ENCODE results near the gene PKNOX2.

Gene PKNOX2

DNA sequence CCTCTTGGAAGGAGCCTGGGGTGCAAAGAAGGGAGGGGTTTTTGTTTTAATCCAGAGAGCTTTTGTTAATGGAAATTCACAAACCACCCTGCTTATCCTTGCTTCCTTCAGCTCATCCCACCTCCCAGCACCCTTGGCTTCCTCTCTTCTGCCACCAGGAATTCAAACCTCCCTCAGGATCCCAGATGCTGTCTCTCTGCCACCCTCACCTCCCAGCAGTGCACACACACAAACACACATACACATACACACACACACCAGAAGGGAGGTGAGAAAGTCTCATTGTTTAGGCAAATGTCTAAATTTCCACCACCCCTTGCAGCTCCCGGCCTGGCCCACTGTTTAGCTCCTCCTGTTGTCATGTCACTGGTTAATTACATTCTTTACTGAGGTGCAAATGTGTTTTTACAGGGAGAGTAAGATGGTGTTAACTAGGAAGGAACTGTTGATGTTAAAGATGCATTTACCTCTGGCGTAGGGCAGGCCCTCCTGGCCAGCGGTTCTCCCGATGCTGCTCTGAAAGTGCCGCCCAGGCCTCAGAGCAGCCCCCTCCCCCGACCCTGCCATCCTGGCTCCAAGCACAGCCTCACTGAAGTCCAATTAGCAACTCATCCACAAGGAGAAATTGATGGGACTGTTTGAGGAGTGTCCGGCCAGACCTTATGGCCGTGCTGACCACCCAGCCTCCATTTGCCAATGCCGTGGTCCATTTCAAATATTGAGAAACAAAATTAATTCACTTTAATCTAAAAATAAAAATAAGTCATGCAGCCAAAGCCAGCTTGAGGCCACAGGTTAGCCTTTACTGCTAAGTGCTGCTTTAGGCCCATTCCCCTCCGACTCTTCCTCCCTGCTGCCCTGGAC is 166.1 kb downstream of the PKNOX2 start:
- in situ Hi-C loops (cut with HindIII; ENCODE audit: low sequenced_read_pairs), result no loop called here

DNA sequence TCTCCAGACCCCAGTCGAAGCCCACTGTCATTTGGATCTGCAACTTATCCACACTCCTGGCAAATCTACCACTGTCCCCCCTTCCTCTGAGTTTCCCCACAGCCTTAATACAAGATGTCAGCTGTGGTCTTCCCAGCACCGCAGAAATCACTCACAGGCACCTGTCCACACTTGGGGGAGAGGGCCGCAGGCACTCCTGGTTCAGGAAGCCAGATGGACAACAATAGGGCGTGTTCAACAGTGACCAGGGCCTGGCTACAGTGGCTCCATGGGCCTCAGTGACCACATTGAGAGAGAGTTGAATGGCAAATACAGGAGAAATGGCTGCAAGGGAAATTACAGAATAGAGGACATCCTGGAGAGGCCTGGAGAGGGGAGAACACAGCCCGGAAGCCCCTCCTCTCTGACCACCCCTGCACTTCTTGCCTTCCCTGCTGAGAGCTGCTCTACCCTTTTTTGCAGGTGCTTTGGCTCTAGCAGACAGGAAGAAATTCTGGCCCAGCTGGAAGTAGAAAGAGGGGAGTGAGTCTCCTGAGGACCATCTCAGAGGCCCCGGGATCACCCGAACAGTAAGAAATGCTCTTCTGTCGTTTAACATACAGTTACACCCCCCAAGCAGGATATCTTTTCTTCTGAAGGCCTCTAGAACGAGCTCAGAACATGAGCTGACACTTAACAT is 166.9 kb downstream of the PKNOX2 start:
- in situ Hi-C loops (cut with HindIII; ENCODE audit: low sequenced_read_pairs), result no loop called here

DNA sequence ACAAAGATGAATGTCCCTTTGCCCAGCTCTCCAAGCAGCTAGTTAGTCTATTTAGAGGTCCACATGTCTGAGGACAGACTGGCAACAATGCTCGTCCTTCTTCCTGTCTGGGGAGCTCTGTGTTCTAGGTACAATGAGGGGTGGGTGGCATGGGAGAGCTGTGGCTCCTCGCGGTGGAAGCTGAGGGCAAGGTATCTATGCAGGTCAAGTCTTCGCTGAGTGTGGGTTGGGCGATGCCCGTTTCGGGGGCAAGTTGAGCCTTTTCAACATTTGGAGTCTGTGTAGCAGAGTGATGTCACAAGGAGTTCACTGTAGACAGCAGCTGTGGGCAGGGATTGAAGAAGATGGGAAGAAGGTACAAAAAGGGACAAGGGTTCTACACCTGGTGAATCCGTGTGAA is 168.3 kb downstream of the PKNOX2 start:
- in situ Hi-C loops (cut with HindIII; ENCODE audit: low sequenced_read_pairs), result no loop called here

DNA sequence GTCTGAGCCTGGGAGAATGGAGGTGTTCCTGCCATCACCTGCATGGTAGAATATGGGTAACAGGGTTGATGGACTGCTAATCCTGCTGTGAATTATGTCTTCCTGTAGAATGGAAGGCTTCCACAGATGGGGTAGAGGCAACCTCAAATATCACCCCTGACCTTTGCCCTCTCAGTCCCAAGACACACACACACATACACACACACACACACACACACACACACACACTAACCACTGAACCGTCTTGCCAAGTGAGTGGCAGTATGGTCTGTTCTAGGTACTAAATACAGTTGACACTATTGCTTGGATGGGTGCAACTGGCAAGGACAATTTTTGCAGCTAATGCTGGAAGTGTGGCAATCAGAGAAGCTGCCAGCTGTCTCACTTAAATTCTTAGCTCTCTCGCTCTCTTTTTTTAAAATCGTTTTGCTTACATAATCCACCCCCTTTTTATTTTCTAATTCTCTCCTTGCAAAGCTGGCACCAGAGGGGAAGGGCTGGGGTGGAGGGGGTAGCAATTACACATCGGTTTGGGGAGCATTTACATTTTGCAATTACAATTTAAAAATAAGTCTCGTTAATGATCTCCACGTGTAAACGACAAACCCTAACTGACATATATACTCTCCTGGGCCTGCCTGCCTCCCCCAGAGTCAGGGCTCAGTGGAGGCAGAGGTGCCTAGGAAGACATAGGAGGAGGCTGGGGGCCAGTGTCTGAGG is 169.0 kb downstream of the PKNOX2 start:
- in situ Hi-C loops (cut with HindIII; ENCODE audit: low sequenced_read_pairs), result no loop called here

DNA sequence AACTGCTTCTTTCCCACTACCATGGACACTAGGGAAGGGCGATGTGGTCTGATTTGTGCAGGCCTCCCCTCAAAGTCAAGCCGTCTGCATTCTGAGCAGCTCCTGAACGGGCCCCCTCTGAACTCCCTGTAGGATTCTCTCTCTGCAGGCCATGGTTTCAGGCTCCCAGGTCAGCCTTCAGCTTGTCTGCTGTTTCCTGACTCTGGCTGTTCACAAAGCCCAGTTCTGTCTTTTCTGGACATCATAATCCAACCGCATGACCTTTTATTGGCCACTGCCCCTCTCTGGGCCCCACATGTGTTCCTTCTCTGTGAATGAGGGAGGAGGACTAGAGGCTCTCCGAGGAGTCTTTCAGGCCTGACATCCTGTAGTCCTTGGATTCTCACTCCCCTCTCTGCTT is 170.6 kb downstream of the PKNOX2 start:
- in situ Hi-C loops (cut with HindIII; ENCODE audit: low sequenced_read_pairs), result no loop called here

DNA sequence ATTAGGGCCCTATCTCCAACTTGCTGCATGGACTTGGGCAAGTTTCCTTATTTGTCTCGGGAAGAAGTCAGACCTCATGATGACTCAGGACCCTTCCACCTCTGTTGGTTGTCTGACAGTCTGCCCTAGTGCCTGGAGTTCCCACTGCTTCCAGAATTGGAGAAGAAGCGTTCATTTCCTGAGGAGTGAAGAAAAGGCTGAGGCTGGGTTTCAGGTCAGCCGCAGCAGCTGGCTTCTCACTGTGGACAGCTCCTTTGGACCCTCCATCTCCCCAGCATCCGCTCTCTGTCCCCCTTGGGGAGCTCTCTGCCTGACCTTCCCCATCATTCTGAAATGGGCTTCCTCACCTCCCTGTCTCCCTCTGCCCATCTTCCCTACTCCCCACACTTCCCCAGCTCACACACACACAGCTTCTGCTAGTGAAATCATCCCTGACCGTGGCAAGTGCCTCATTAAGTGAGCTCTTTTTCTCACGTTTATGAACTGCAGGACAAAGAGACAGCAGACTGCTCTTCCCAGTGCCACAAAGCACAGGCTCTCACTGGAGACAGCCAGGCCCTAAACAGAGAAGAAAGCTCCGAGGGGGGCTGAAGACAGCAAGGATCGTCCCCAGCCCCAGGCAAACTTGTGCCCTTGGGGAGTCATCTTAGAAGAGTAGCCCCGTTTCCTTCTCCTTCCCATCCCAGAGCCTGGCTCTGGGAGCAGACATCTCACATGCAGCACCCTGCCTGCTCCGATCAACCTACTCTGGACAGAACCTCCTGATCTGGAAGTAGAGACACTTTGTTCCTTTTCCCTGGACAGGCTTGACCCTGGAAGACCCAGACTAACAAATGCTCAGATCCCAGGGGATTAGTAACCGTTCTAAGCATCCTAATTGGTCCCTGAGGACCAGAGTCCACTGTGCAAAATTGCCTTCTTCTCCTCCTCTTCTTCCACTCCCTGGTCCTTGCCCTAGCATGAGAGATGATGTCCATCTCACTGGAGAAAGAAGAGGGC is 173.6 kb downstream of the PKNOX2 start:
- in situ Hi-C loops (cut with HindIII; ENCODE audit: low sequenced_read_pairs), result no loop called here

DNA sequence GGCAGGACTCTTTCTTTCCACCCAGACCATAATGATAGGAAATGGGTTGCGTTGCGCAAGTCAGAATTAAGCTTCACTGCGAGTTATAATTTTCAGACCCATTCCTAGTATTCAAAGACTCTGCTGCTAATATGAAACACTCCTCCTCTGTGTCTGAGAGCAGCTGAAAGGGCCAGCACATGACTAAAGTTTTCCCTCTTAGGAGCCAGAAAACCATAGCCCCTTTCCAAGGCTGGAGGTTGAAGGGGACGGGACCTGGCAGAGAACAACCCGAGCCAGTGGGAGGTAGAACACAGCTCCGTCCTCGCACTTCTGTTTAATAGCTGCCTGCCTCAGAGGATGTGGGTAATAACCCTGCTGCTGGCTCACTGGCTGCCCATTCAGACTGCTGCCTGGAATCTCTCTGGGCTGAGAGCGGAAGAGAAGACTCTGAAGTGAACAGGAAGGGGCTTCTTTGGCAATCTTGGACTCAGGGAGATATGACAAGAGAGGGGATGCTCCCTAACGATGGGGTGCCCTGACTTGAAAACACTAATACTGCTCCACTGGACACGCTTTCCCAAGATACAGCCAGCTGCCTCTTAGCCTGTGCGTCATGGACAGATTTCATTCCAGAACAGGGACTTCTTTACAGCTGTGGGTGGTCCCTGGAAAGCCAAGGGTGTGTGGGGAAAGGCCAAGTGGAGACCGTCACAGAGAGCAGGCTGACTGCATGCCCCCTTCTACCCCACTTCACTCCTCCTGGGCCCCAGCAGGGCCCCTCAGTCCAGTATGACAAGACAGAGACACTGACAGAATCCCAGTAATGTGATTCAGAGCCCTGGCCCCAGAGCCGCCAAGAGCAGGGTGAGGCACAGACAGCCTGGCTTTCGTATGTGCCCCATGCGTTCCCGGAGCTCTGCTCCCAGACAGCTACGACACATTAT is 174.6 kb downstream of the PKNOX2 start:
- in situ Hi-C loops (cut with HindIII; ENCODE audit: low sequenced_read_pairs), result no loop called here

DNA sequence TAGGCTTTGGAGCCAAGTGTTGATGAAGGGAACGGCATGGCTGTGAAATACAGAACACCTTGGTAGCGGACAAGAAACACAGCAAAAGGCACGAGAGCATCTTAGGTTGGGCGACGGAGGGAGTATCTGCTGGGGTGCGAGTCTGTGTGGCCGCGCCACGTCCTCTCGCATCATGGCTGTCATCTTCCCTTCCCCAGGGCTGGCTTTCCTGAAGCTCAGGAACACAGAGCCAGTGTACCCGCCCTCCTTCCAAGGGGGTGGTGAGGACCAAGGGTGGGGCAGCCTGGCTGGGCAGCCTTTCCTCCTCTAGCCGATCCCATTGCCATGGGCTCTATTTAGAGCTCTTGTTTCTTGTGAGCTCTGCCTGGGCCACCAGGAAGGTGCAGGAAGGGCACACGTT is 177.1 kb downstream of the PKNOX2 start:
- in situ Hi-C loops (cut with HindIII; ENCODE audit: low sequenced_read_pairs), result no loop called here

DNA sequence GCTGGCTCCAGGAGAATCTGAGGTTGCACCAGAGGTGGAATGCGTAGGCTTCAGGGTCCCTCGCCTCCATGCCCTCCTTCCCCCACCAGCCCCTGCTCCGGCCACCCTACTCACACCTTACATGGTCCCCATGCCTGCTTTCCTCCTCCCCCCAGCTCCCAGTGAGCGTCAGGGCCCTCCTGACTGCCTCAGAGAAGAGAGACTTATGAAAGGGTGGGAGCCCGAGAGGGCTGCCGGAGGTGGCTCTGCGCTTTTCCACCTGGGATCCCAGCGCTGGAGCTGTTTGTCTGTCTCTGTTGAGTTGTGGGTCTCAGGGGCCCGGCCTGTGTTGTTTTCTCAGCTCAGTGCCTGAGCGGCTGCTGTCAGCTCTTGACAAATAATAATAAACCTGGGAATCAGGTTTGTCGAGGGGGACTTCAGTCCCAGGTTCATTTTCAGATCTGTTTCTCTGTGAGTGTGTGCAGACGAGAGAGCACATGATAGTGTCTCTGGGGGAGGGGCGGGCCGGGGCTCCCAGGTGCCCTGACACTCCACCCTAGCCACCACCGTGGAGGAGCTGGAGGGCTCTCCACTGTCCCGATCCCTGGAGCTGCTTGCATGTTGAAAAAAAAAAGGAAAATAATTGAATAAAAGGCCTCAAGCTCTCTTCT is 177.9 kb downstream of the PKNOX2 start:
- in situ Hi-C loops (cut with HindIII; ENCODE audit: low sequenced_read_pairs), result no loop called here

DNA sequence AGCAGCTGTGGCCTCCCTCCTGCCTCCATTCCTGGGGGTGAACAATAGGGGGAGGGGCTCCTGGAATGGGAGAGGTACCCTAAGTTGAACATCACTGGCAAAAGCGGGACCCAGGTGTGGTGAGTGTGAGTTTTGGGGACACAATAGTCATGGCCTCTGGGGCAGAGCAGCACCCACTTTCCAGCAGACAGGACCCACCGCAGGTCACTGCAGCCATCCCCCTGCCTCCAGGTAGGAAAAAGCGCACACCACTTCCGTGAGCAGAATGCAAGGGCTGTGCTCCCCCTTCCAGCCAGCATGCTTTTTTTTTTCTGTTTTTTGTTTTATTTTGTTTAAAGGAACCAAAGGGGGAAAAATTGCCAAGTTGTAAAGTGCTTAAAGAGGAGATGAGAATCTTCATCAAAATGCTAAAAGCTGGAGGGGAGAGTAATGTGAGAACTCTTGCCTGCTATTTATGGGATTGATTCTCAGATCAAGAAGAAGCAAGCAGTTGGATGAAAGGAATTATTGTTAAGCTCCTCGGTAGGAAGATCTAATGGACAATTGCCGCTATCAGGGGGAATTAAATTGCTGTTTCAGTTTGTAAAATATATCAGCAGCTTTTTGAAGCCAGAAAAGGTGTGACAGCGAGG is 178.7 kb downstream of the PKNOX2 start:
- in situ Hi-C loops (cut with HindIII; ENCODE audit: low sequenced_read_pairs), result no loop called here

DNA sequence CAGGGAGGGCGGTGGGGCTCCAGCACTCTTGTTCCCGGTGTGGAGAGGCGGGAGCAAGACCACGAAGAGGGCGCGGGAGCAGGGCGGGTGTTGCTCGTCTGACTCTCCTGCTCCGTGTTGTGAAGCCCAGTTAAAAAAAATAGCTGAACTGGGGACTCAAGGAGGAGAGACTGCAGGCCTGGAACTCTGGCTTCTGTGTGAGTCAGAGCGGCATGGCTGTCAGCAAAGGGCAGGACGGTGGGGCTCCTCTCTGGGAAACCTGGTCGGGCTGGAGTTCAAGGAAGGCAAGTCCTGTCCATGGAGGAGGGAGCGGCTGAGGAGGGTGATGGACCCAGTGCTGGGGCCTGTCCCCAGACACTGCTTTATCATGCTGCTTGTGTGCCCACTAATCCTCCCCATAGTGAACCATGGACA is 179.2 kb downstream of the PKNOX2 start:
- in situ Hi-C loops (cut with HindIII; ENCODE audit: low sequenced_read_pairs), result no loop called here

DNA sequence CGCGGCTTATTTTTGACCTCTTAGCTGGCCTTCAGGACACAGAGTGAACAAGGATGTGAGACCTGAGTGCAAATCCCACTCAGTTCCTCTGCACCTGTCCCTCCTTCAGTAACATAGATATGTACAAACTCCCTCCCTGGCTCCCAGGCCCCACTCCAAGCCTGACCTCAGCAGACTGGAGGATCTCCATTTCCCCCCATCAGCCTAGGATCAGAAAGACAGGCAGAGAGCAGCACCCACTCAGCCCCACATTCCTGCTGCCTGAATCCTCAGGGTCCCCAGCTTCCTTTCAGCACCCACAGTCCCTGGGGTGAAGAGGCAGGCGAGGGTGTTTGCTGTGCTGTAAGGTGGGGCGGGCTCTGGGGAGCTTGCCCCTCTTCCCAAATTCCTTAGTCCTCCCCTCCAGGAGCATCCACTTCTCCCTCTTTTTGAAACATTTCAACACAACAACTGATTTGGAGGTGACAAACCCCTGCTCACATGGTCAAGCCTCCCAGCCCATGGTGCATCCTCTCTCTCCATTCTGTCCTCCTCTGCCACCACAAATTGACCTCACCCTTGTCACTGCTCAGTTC is 180.4 kb downstream of the PKNOX2 start:
- in situ Hi-C loops (cut with HindIII; ENCODE audit: low sequenced_read_pairs), result no loop called here

DNA sequence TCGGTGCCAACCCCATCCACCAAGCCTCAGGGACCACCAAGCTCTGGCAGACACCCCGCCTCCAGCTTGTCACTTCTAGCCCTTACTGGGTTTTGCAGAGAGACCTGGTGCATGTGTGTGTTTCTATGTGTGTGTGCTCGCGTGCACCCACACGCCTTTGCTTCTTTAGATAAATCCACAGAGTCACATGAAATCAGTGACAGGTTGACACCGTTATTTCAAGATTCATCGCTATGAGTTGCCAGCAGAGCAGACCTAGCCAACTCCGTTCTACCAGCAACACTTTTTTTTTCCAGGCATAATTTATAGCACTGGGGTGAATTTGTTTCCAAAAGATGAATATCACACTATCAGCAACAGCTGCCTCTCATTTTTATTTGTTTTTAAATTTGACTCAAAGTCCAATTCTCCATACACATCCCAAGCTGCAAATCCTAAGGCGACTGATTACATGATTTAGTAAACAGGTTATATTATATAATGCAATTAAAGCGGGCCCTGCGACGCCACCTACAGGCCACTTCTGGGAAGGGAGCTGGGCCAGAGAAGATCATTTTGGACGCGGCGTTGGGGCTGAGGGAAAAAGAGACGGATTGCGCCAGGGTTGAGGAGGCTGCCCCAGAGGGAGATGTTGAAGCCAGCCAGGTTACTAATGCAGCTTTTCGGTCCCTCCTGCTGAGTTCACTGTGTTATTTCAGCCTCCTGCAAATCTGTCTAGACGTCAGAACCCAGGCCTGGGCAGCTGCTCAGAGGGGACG is 181.0 kb downstream of the PKNOX2 start:
- in situ Hi-C loops (cut with HindIII; ENCODE audit: low sequenced_read_pairs), result no loop called here

DNA sequence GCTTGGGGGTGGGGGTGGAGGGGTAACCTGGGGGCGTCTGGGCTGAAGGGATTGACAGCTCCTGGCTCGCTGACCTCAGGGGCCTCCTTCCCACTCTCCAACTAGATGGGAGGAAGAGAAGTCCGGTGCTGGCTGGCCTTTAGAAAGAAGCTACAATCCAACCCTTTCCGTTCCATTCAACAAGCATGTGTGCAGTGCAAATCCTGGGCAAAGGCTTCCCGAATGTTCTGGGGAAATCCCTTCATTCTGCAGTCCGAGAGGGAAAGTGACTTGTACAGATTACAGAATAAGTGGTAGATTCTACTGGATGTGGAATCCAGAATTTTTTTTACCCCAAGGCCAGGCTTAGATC is 181.6 kb downstream of the PKNOX2 start:
- in situ Hi-C loops (cut with HindIII; ENCODE audit: low sequenced_read_pairs), result no loop called here

DNA sequence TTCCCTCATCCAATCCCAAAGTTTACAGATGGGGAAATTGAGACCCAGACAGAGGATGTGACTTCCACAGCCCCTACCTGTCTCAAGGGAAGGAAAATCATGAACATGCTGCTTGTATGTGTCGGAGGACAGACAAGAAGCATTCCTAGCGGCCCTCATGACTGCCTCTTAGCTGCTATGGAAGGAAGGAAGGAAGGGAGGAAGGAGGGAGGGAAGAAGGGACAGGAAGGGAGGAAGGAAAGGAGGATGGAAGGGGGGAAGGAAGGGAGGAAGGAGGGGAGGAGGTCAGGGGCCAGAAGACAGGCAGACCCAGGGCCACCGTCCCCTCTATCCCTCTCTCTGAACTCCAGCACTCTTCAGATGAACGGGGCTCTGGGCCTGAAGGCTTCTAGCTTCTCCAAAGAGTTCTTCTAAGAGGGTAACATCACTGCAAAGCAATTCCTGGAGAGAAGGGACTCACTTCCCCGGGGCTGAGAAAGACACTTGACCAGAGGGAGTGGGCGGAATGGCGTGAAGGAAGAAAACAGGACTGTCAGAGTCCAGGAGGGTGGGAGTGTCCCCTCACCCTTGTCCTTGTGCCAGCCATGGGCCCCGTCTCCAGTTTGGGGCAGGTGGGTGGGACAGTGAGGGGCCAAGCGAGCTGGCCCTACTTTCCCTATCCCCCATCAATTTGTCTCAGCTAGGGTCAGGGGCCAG is 182.2 kb downstream of the PKNOX2 start:
- in situ Hi-C loops (cut with HindIII; ENCODE audit: low sequenced_read_pairs), result no loop called here

DNA sequence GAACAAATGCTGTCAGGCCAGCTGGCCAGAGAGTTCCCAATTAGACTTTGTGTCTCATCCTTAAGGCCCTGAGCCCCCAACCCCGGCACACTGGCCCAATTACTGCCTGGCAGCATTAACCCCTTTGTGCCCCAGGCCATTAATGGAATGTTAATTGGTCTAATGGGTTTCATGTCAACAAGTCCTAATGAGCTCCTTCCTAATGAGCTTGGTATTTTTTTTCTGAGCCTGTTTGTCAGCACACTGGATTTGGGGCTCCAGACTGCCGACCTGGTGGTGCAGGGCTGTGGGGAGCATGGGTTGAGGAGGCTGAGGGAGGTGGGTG is 182.7 kb downstream of the PKNOX2 start:
- in situ Hi-C loops (cut with HindIII; ENCODE audit: low sequenced_read_pairs), result no loop called here

DNA sequence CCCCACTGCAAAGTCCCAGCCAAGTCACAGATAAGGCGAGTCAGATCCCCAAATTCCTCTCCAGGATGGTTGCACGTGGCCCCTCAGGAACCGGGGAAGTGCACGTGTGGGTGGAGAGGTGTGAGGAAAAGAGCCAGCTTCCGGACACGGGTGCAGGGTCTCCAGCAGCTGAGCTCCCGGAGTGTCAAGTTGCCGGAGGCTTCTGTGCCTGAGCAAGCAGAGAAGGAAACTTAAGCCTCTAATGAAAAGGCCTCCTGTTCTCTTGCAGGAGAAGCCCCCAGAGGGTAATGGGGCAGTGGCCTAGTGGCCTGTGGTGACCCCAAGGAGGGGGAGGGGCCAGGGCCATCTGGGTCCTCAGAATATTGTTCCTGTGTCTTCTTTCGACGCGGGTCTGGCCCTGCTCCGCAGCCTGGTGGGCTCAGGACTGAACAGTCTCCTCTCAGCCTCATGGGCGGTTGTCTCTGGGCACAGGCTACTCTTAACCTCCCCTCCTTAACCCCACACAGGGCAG is 183.6 kb downstream of the PKNOX2 start:
- in situ Hi-C loops (cut with HindIII; ENCODE audit: low sequenced_read_pairs), result no loop called here

Data from DLD1 (cell line).